ENCODE data around the gene CHTF8.
"Not testable (repeated sequence)": the region's sequence is repeated elsewhere in the genome, so short reads cannot be mapped to it uniquely, and the experiment has no call there.

CHTF8 gene

GRCh38 chr16:69133373-69133954 lies 1.1 kb upstream of the CHTF8 start:
- DNase-seq, result no peak

- peak; percentile 65 for DNase-seq
These were observed 457 bp downstream of the CHTF8 start for GRCh38 chr16:69131839-69132423.

- DNase-seq, result no peak
These were observed 1.1 kb downstream of the CHTF8 start for GRCh38 chr16:69131167-69131838.

- DNase-seq, result no peak
These were observed 1.9 kb downstream of the CHTF8 start for GRCh38 chr16:69130461-69130860.

GRCh38 chr16:69127966-69128510 lies 4.3 kb downstream of the CHTF8 start:
- DNase-seq, result no peak

- DNase-seq, result not testable (repeated sequence)
These were observed 5.6 kb downstream of the CHTF8 start for GRCh38 chr16:69126801-69127200.

- DNase-seq, result no peak
These were observed 6.2 kb downstream of the CHTF8 start for GRCh38 chr16:69126221-69126620.

- not testable (repeated sequence) for DNase-seq
These were observed 7.4 kb downstream of the CHTF8 start for GRCh38 chr16:69124961-69125360.

- not testable (repeated sequence) for DNase-seq
These were observed 8.0 kb downstream of the CHTF8 start for GRCh38 chr16:69124406-69124805.

GRCh38 chr16:69123910-69124309 lies 8.5 kb downstream of the CHTF8 start:
- DNase-seq, result no peak

- DNase-seq, result no peak
These were observed 12.2 kb downstream of the CHTF8 start for GRCh38 chr16:69120096-69120664.

GRCh38 chr16:69119536-69119935 lies 12.9 kb downstream of the CHTF8 start:
- DNase-seq, result no peak

- DNase-seq, result no peak
These were observed 13.4 kb downstream of the CHTF8 start for GRCh38 chr16:69118994-69119393.

GRCh38 chr16:69118468-69118867 lies 13.9 kb downstream of the CHTF8 start:
- no peak for DNase-seq

- no peak for DNase-seq
These were observed 15.5 kb downstream of the CHTF8 start for GRCh38 chr16:69116906-69117305.

- DNase-seq, result no peak
These were observed 16.0 kb downstream of the CHTF8 start for GRCh38 chr16:69116256-69116875.

- DNase-seq, result no peak
These were observed 16.6 kb downstream of the CHTF8 start for GRCh38 chr16:69115837-69116236.

GRCh38 chr16:69115361-69115760 lies 17.0 kb downstream of the CHTF8 start:
- no peak for DNase-seq

- no peak for DNase-seq
These were observed 17.4 kb downstream of the CHTF8 start for GRCh38 chr16:69114976-69115355.

GRCh38 chr16:69114346-69114975 lies 17.9 kb downstream of the CHTF8 start:
- DNase-seq, result no peak

- DNase-seq, result no peak
These were observed 19.2 kb downstream of the CHTF8 start for GRCh38 chr16:69113216-69113615.

GRCh38 chr16:69112285-69113129 lies 19.9 kb downstream of the CHTF8 start:
- no peak for DNase-seq

All from activated gamma-delta T cell (primary cell).